ENCODE results near the gene BTF3.

DNA sequence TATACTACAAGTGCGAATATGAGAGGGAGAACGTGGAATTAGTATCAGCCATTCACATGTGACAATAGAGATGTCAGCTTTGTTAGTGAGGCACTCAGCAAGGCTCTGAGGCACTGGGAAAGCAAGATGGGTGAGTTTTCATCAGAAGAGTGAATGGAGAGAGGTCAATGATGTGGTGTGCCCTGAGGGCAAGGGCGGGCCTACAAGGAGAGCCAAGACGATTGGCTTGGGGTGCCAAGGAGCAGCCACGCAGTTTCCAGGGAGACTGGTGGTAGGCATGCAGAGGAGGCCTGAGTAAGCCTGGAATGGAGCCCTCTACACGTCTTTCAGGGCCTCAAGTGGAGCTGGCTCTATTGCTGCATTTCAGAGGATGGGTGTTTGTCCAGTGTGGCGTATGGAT is 24.7 kb downstream of the BTF3 start:
- TF ChIP-seq CTCF (IDR thresholded peaks at IDR 0.05; ENCODE audit: low read length), result no peak
- TF ChIP-seq EZH2phosphoT487 (IDR thresholded peaks at IDR 0.05; ENCODE audit: low read length), result no peak
